Measurements from ENCODE around the gene EN1. TPM values are rescaled to one million over a fixed set of nuclear protein-coding genes. Genes with fewer than 3 reads are reported as not detected.
A peak's percentile ranks its signal among the peaks of the same experiment; 100 is the strongest.

Gene EN1
- polyA plus RNA-seq, 1 donor (not counting 4 experiments of a cell fraction or from before 2014, with no cell fraction given), result 0.05 TPM

GRCh38 chr2:118833716-118834439, 13.6 kb downstream of the EN1 start:
- Histone ChIP-seq H3K4me1 (ENCODE audit: control insufficient read depth, extremely low read depth, insufficient read depth, low read length) (peaks cover 4% of the 10 kb centered on the region), H3K4me2 (ENCODE audit: control insufficient read depth, extremely low read depth, insufficient read depth, low read depth, low read length) (no peak overlapping the region)

GRCh38 chr2:118832791-118833715, 14.4 kb downstream of the EN1 start:
- FAIRE-seq (no peak), DNase-seq (ENCODE audit: low read depth, low spot score) (no peak)
- Histone ChIP-seq H3K36me3 (ENCODE audit: control insufficient read depth in 2 of 2, extremely low read depth in 1 of 2, insufficient read depth in 2 of 2, low read length in 2 of 2) (no peaks in the 10 kb centered on the region), H3K9me1 (ENCODE audit: control insufficient read depth, extremely low read depth, insufficient read depth, low read length) (no peaks in the 10 kb centered on the region), H3K27me3 (ENCODE audit: control insufficient read depth, extremely low read depth, insufficient read depth, low read length) (peaks cover 64% of the 10 kb centered on the region), H2AFZ (ENCODE audit: control insufficient read depth, low read length) (no peak overlapping the region), H3K4me2 (ENCODE audit: control insufficient read depth, extremely low read depth, insufficient read depth, low read depth, low read length) (no peak overlapping the region), H3K79me2 (ENCODE audit: control insufficient read depth, insufficient read depth, low read length) (no peaks in the 10 kb centered on the region), H4K20me1 (ENCODE audit: control insufficient read depth, extremely low read depth, insufficient read depth, low read length) (no peaks in the 10 kb centered on the region), H3K4me3 (ENCODE audit: control insufficient read depth in 2 of 3, extremely low read depth in 1 of 3, insufficient read depth in 2 of 3, low read depth in 1 of 3, low read length in 3 of 3) (no peak overlapping the region), H3K9ac (ENCODE audit: control insufficient read depth, extremely low read depth, insufficient read depth, low read length) (no peak overlapping the region), H3K9me3 (ENCODE audit: control insufficient read depth, low read depth, low read length) (no peaks in the 10 kb centered on the region), H3K4me1 (ENCODE audit: control insufficient read depth, extremely low read depth, insufficient read depth, low read length) (peaks cover 4% of the 10 kb centered on the region), H3K27ac (ENCODE audit: control insufficient read depth, insufficient read depth, low read length) (no peak overlapping the region)
- dilution Hi-C loops (cut with MboI; ENCODE audit: extremely low pct_ligation_motif_present, low sequenced_read_pairs), result no loop called here
- TF ChIP-seq CTCF (optimal IDR thresholded peaks at IDR 0.05 in 1 of 3, IDR thresholded peaks at IDR 0.05 in 1 of 3, conservative IDR thresholded peaks at IDR 0.05 in 1 of 3; ENCODE audit: extremely low read depth in 1 of 3, insufficient read depth in 2 of 3, low read length in 3 of 3) (no peak), EZH2 (IDR thresholded peaks at IDR 0.05; ENCODE audit: low read length) (peak; percentile 50)

More at GRCh38 chr2:118833716-118834439, 13.6 kb downstream of the EN1 start:
- TF ChIP-seq EZH2 (IDR thresholded peaks at IDR 0.05; ENCODE audit: low read length) (no peak), CTCF (optimal IDR thresholded peaks at IDR 0.05 in 1 of 3, IDR thresholded peaks at IDR 0.05 in 1 of 3, conservative IDR thresholded peaks at IDR 0.05 in 1 of 3; ENCODE audit: extremely low read depth in 1 of 3, insufficient read depth in 2 of 3, low read length in 3 of 3) (no peak)
- H2AFZ ChIP-seq (ENCODE audit: control insufficient read depth, low read length), result no peak overlapping the region
- H3K36me3 ChIP-seq (ENCODE audit: control insufficient read depth in 2 of 2, extremely low read depth in 1 of 2, insufficient read depth in 2 of 2, low read length in 2 of 2), result no peaks in the 10 kb centered on the region
- H4K20me1 ChIP-seq (ENCODE audit: control insufficient read depth, extremely low read depth, insufficient read depth, low read length), result no peaks in the 10 kb centered on the region
- H3K27ac ChIP-seq (ENCODE audit: control insufficient read depth, insufficient read depth, low read length), result no peak overlapping the region
- no peaks in the 10 kb centered on the region for H3K79me2 ChIP-seq (ENCODE audit: control insufficient read depth, insufficient read depth, low read length)
- no peaks in the 10 kb centered on the region for H3K9me1 ChIP-seq (ENCODE audit: control insufficient read depth, extremely low read depth, insufficient read depth, low read length)
- H3K4me3 ChIP-seq (ENCODE audit: control insufficient read depth in 2 of 3, extremely low read depth in 1 of 3, insufficient read depth in 2 of 3, low read depth in 1 of 3, low read length in 3 of 3), result no peak overlapping the region
- FAIRE-seq (no peak), DNase-seq (ENCODE audit: low read depth, low spot score) (no peak)
- H3K27me3 ChIP-seq (ENCODE audit: control insufficient read depth, extremely low read depth, insufficient read depth, low read length), result peaks cover 64% of the 10 kb centered on the region
- H3K9me3 ChIP-seq (ENCODE audit: control insufficient read depth, low read depth, low read length), result no peaks in the 10 kb centered on the region
- no peak overlapping the region for H3K9ac ChIP-seq (ENCODE audit: control insufficient read depth, extremely low read depth, insufficient read depth, low read length)
- dilution Hi-C loops (cut with MboI; ENCODE audit: extremely low pct_ligation_motif_present, low sequenced_read_pairs), result no loop called here

All from keratinocyte (primary cell).